PFSK-1 (cell line): ENCODE measurements around the gene FFAR2.

Experiments used
- TAF1 ChIP-seq: IDR thresholded peaks from 2 replicates; pipeline ENCODE4 v1.6.1; 2012; ENCODE audit warnings: low read length, control low read depth, borderline replicate concordance; ENCODE audit not compliant: insufficient read depth
- TF ChIP-seq, protein P1 (sequence below), 2 experiments: IDR thresholded peaks; 2 replicates each; pipeline versions ENCODE4 v1.6.1 to v1.8.0; 2011 to 2012; ENCODE audit warnings: low read depth in 2 of 2, low read length in 2 of 2, control low read depth in 1 of 2, inconsistent platforms in 1 of 2, mild to moderate bottlenecking in 1 of 2, moderate library complexity in 1 of 2; ENCODE audit not compliant: insufficient read depth in 1 of 2

DNA sequence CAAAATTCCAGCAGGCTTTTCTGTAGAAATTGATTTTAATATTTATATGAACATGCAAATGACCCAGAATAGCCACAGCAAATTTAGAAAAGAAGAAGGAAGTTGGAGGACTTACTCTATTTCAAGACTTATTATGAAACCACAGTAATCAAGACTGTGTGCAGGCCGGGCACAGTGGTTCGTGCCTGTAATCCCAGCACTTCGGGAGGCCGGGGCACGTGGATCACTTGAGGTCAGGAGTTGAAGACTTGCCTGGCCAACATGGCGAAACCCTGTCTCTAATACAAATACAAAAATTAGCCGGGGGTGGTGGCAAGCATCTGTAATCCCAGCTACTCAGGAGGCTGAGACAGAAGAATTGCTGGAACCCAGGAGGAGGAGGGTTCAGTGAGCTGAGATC, 6.0 kb upstream of the FFAR2 start:
- TF ChIP-seq TAF1: no peak
- TF ChIP-seq, protein P1, sequence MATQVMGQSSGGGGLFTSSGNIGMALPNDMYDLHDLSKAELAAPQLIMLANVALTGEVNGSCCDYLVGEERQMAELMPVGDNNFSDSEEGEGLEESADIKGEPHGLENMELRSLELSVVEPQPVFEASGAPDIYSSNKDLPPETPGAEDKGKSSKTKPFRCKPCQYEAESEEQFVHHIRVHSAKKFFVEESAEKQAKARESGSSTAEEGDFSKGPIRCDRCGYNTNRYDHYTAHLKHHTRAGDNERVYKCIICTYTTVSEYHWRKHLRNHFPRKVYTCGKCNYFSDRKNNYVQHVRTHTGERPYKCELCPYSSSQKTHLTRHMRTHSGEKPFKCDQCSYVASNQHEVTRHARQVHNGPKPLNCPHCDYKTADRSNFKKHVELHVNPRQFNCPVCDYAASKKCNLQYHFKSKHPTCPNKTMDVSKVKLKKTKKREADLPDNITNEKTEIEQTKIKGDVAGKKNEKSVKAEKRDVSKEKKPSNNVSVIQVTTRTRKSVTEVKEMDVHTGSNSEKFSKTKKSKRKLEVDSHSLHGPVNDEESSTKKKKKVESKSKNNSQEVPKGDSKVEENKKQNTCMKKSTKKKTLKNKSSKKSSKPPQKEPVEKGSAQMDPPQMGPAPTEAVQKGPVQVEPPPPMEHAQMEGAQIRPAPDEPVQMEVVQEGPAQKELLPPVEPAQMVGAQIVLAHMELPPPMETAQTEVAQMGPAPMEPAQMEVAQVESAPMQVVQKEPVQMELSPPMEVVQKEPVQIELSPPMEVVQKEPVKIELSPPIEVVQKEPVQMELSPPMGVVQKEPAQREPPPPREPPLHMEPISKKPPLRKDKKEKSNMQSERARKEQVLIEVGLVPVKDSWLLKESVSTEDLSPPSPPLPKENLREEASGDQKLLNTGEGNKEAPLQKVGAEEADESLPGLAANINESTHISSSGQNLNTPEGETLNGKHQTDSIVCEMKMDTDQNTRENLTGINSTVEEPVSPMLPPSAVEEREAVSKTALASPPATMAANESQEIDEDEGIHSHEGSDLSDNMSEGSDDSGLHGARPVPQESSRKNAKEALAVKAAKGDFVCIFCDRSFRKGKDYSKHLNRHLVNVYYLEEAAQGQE (IDR thresholded peaks at IDR 0.05; ENCODE audit: insufficient read depth in 1 of 2, low read depth in 2 of 2, low read length in 2 of 2): no peak
